Measurements from ENCODE around the gene THRA. TPM values are rescaled to one million over a fixed set of nuclear protein-coding genes. Genes with fewer than 3 reads are reported as not detected.

Gene THRA
- total RNA-seq, 1 experiment from 2014 or later, result 29.3 TPM

GRCh38 chr17:40098846-40099618 lies 36.3 kb downstream of the THRA start:
- H3K4me3 ChIP-seq (ENCODE audit: low read depth, low read length), result peak overlapping the region; percentile 59
- peak overlapping the region; percentile 92 for H3K27ac Mint-ChIP-seq (ENCODE audit: unreplicated experiment)
- POLR2A ChIA-PET, result interaction anchor here (0.5 to 6.3 kb wide), 8 partner anchors 14 to 120 kb away, joined by 3 to 166 read pairs (median 4); partner anchors contain the start of genes MED24, PSMD3 and WIPF2
- H3K4me1 Mint-ChIP-seq (ENCODE audit: low read depth, unreplicated experiment), result peaks cover 26% of the 10 kb centered on the region
- BruUV-seq (replicated peaks), result no TSS peak
- H3K27me3 Mint-ChIP-seq (ENCODE audit: insufficient read depth, unreplicated experiment), result no peaks in the 10 kb centered on the region
- no peaks in the 10 kb centered on the region for H3K9me3 Mint-ChIP-seq (ENCODE audit: unreplicated experiment)
- H3K4me1 ChIP-seq, result peaks cover 37% of the 10 kb centered on the region
- peak overlapping the region; percentile 94 for H3K4me3 Mint-ChIP-seq (ENCODE audit: unreplicated experiment)
- intact Hi-C loops (cut with micrococcal nuclease; ENCODE audit: unreplicated experiment), result no loop called here
- H3K9me3 ChIP-seq, result no peaks in the 10 kb centered on the region
- no peak for TF ChIP-seq CTCF (IDR thresholded peaks at IDR 0.05; ENCODE audit: insufficient read depth in 1 of 2, low read depth in 1 of 2, low read length in 1 of 2, severe bottlenecking in 1 of 2, unreplicated experiment in 1 of 2)
- DNase-seq, result peak; percentile 100
- H3K36me3 Mint-ChIP-seq (ENCODE audit: insufficient read depth, unreplicated experiment), result peaks cover 43% of the 10 kb centered on the region
- CTCF ChIA-PET, result interaction anchor here (0.6 to 2.0 kb wide), 17 partner anchors 9 to 118 kb away, joined by 3 to 52 read pairs (median 6); partner anchors contain the start of genes MED24 and PSMD3
- no peaks in the 10 kb centered on the region for H3K36me3 ChIP-seq (ENCODE audit: control insufficient read depth, insufficient read depth, low read length)
- no peaks in the 10 kb centered on the region for H3K27me3 ChIP-seq (replicated peaks; ENCODE audit: control insufficient read depth, insufficient read depth, low read length)

- no peak for TF ChIP-seq CTCF (IDR thresholded peaks at IDR 0.05; ENCODE audit: insufficient read depth in 1 of 2, low read depth in 1 of 2, low read length in 1 of 2, severe bottlenecking in 1 of 2, unreplicated experiment in 1 of 2)
- H3K4me1 Mint-ChIP-seq (ENCODE audit: low read depth, unreplicated experiment), result peaks cover 33% of the 10 kb centered on the region
- Histone ChIP-seq H3K4me3 (ENCODE audit: low read depth, low read length) (peak overlapping the region; percentile 59), H3K36me3 (ENCODE audit: control insufficient read depth, insufficient read depth, low read length) (no peaks in the 10 kb centered on the region), H3K4me1 (peaks cover 39% of the 10 kb centered on the region), H3K27me3 (replicated peaks; ENCODE audit: control insufficient read depth, insufficient read depth, low read length) (no peaks in the 10 kb centered on the region), H3K9me3 (no peaks in the 10 kb centered on the region)
- BruUV-seq (replicated peaks), result TSS peak; percentile 83
- ChIA-PET POLR2A (interaction anchor here (0.6 to 6.3 kb wide), 14 partner anchors 13 to 360 kb away, joined by 3 to 166 read pairs (median 6); partner anchors contain the start of genes CASC3, MED24, MSL1 and THRA), CTCF (interaction anchor here (0.9 to 2.3 kb wide), 19 partner anchors 10 to 344 kb away, joined by 3 to 136 read pairs (median 7); partner anchors contain the start of genes CASC3, MED24, MSL1 and PSMD3)
- H3K27me3 Mint-ChIP-seq (ENCODE audit: insufficient read depth, unreplicated experiment), result no peaks in the 10 kb centered on the region
- H3K36me3 Mint-ChIP-seq (ENCODE audit: insufficient read depth, unreplicated experiment), result peaks cover 43% of the 10 kb centered on the region
- H3K9me3 Mint-ChIP-seq (ENCODE audit: unreplicated experiment), result no peaks in the 10 kb centered on the region
- H3K4me3 Mint-ChIP-seq (ENCODE audit: unreplicated experiment), result peak overlapping the region; percentile 94
- DNase-seq, result peak in 1 of 2 experiments; percentile 21
- peak overlapping the region; percentile 92 for H3K27ac Mint-ChIP-seq (ENCODE audit: unreplicated experiment)
- intact Hi-C loops (cut with micrococcal nuclease; ENCODE audit: unreplicated experiment), result no loop called here
Observed at GRCh38 chr17:40099619-40100418, 37.1 kb downstream of the THRA start.

GRCh38 chr17:40100419-40100668 lies 37.6 kb downstream of the THRA start, which contains the start of gene NR1D1:
NR1D1 (minus strand) TSS chr17:40100589; CDS start chr17:40100094, 495 bp downstream.
- DNase-seq, result no peak
- H3K9me3 Mint-ChIP-seq (ENCODE audit: unreplicated experiment), result no peaks in the 10 kb centered on the region
- Histone ChIP-seq H3K4me1 (peaks cover 44% of the 10 kb centered on the region), H3K4me3 (ENCODE audit: low read depth, low read length) (peak within 1 kb of the TSS; percentile 59), H3K9me3 (no peaks in the 10 kb centered on the region), H3K36me3 (ENCODE audit: control insufficient read depth, insufficient read depth, low read length) (no peaks in the 10 kb centered on the region), H3K27me3 (replicated peaks; ENCODE audit: control insufficient read depth, insufficient read depth, low read length) (no peaks in the 10 kb centered on the region)
- no TSS peak for BruUV-seq (replicated peaks)
- peaks cover 37% of the 10 kb centered on the region for H3K4me1 Mint-ChIP-seq (ENCODE audit: low read depth, unreplicated experiment)
- no peak for TF ChIP-seq CTCF (IDR thresholded peaks at IDR 0.05; ENCODE audit: insufficient read depth in 1 of 2, low read depth in 1 of 2, low read length in 1 of 2, severe bottlenecking in 1 of 2, unreplicated experiment in 1 of 2)
- peaks cover 42% of the 10 kb centered on the region for H3K36me3 Mint-ChIP-seq (ENCODE audit: insufficient read depth, unreplicated experiment)
- peak within 1 kb of the TSS; percentile 94 for H3K4me3 Mint-ChIP-seq (ENCODE audit: unreplicated experiment)
- intact Hi-C loops (cut with micrococcal nuclease; ENCODE audit: unreplicated experiment), result no loop called here
- CTCF ChIA-PET, result interaction anchor here (0.6 to 2.3 kb wide), 17 partner anchors 11 to 343 kb away, joined by 3 to 136 read pairs (median 6); partner anchors contain the start of genes CASC3, MED24, MSL1 and THRA
- H3K27ac Mint-ChIP-seq (ENCODE audit: unreplicated experiment), result peak within 1 kb of the TSS; percentile 92
- POLR2A ChIA-PET, result interaction anchor here (0.6 to 6.3 kb wide), 15 partner anchors 12 to 361 kb away, joined by 3 to 166 read pairs (median 5); partner anchors contain the start of genes CASC3, MED24, MSL1 and PSMD3
- H3K27me3 Mint-ChIP-seq (ENCODE audit: insufficient read depth, unreplicated experiment), result no peaks in the 10 kb centered on the region

All from Caco-2 (cell line).